GM18526 (cell line): ENCODE data around the gene ADAMTSL5.

Source experiments
- POLR2A ChIP-seq: IDR thresholded peaks from 3 replicates; pipeline ENCODE4 v1.6.1; 2011; ENCODE audit not compliant: insufficient read length; ENCODE audit errors: extremely low read depth

Gene ADAMTSL5

GRCh38 chr19:1512671-1513498, at the start of gene ADAMTSL5:
ADAMTSL5 (minus strand) TSS chr19:1513019; CDS start chr19:1510943, 2,076 bp downstream.
- no peak for TF ChIP-seq POLR2A

- TF ChIP-seq POLR2A = no peak
Observed at GRCh38 chr19:1561236-1561842, 48.5 kb upstream of the ADAMTSL5 start.

- no peak for TF ChIP-seq POLR2A
Observed at GRCh38 chr19:1560286-1560882, 47.6 kb upstream of the ADAMTSL5 start.

GRCh38 chr19:1558552-1558951, 45.7 kb upstream of the ADAMTSL5 start:
- TF ChIP-seq POLR2A = no peak

GRCh38 chr19:1556390-1557070, 43.7 kb upstream of the ADAMTSL5 start:
- no peak for TF ChIP-seq POLR2A

- TF ChIP-seq POLR2A = no peak
Observed at GRCh38 chr19:1555487-1556389, 42.9 kb upstream of the ADAMTSL5 start.

- no peak for TF ChIP-seq POLR2A
Observed at GRCh38 chr19:1554968-1555367, 42.1 kb upstream of the ADAMTSL5 start.

- TF ChIP-seq POLR2A = no peak
Observed at GRCh38 chr19:1553415-1553814, 40.6 kb upstream of the ADAMTSL5 start.

- TF ChIP-seq POLR2A = no peak
Observed at GRCh38 chr19:1551068-1552040, 38.5 kb upstream of the ADAMTSL5 start.

- no peak for TF ChIP-seq POLR2A
Observed at GRCh38 chr19:1549332-1549945, 36.6 kb upstream of the ADAMTSL5 start.

GRCh38 chr19:1540365-1540925, 27.6 kb upstream of the ADAMTSL5 start:
- no peak for TF ChIP-seq POLR2A

GRCh38 chr19:1538978-1539377, 26.2 kb upstream of the ADAMTSL5 start:
- TF ChIP-seq POLR2A = no peak

- no peak for TF ChIP-seq POLR2A
Observed at GRCh38 chr19:1534972-1535371, 22.2 kb upstream of the ADAMTSL5 start.
